ENCODE results near the gene THOP1. TPM values are rescaled to one million over a fixed set of nuclear protein-coding genes. Genes with fewer than 3 reads are reported as not detected.

Gene THOP1
- total and polyA plus RNA-seq, 10 of the 15 experiments (the other 5 are each of a cell fraction or from before 2014, with no cell fraction given), result 1.9 to 270 (median 169) TPM

GRCh38 chr19:2747349-2747748, 38.0 kb upstream of the THOP1 start (continued):
- TF ChIP-seq HSF1 (IDR thresholded peaks at IDR 0.05; ENCODE audit: low read depth, low read length) (no peak), ZNF622 (IDR thresholded peaks at IDR 0.05) (no peak), ZNF274 (IDR thresholded peaks at IDR 0.05; ENCODE audit: insufficient read depth, insufficient read length) (no peak), MEF2A (IDR thresholded peaks at IDR 0.05; ENCODE audit: insufficient read depth, low read depth, low read length) (peak; percentile 78; the same call in 1 of the 2 replicates), POLR2AphosphoS5 (IDR thresholded peaks at IDR 0.05; ENCODE audit: low read length) (no peak), ATF2 (IDR thresholded peaks at IDR 0.05; ENCODE audit: low read length) (no peak), EZH2 (IDR thresholded peaks at IDR 0.05; ENCODE audit: borderline replicate concordance, control insufficient read depth, low read depth, low read length) (no peak)

- Histone ChIP-seq H3K4me1 (ENCODE audit: control insufficient read depth, insufficient read depth, low read length) (peaks cover 17% of the 10 kb centered on the region), H3K79me2 (ENCODE audit: control insufficient read depth, insufficient read depth, low read length) (no peaks in the 10 kb centered on the region), H3K27ac (ENCODE audit: control insufficient read depth, insufficient read depth) (no peak overlapping the region), H3K36me3 (ENCODE audit: control insufficient read depth in 2 of 2, insufficient read depth in 2 of 2, low read length in 1 of 2) (peaks cover 0 to 11% of the 10 kb centered on the region in 2 experiments; a peak in 2 of 4 replicates), H3K9ac (ENCODE audit: control insufficient read depth, insufficient read depth, low read length) (no peak overlapping the region), H4K20me1 (ENCODE audit: control insufficient read depth, insufficient read depth) (no peaks in the 10 kb centered on the region), H3K9me3 (replicated peaks; ENCODE audit: control insufficient read depth, insufficient read depth, low read length) (no peaks in the 10 kb centered on the region), H3K4me3 (no peak overlapping the region), H3K4me2 (ENCODE audit: control insufficient read depth, insufficient read depth) (no peak overlapping the region), H2AFZ (ENCODE audit: control insufficient read depth, low read depth, low read length) (no peak overlapping the region), H3K27me3 (replicated peaks in 1 of 2; ENCODE audit: control insufficient read depth in 2 of 2, insufficient read depth in 2 of 2, low read length in 1 of 2) (no peaks in the 10 kb centered on the region)
- RAD21 ChIA-PET (ENCODE audit: unreplicated experiment), result interaction anchor here (3.5 kb wide), 1 partner anchor 102 kb away, joined by 45 read pairs; no protein-coding TSS in a partner anchor
- BruUV-seq (replicated peaks), result no TSS peak
- in situ Hi-C loops (cut with MboI), result loop anchor here (5.0 kb wide), 1 partner anchor 284 kb away; no protein-coding TSS in a partner anchor
- ATAC-seq, result no peak
- SMC1A ChIA-PET (ENCODE audit: uncharacterized antibody, unreplicated experiment), result interaction anchor here (2.1 to 3.1 kb wide), 4 partner anchors 32 to 109 kb away, joined by 6 to 50 read pairs (median 7); partner anchors contain the start of gene SGTA
- CTCF ChIA-PET, result interaction anchor here (0.8 to 6.0 kb wide), 4 partner anchors 49 to 103 kb away, joined by 6 to 125 read pairs (median 12); no protein-coding TSS in a partner anchor
- POLR2A ChIA-PET, result no interaction called here
- no peak for FAIRE-seq
- 58% methylated on average over 17 of the region's 17 CpGs for WGBS (ENCODE audit: insufficient coverage, insufficient replicate concordance, low lambda C conversion rate, missing lambda C conversion rate)
- TF ChIP-seq SMAD1 (IDR thresholded peaks at IDR 0.05; ENCODE audit: low read depth, partially characterized antibody), result no peak
- TF ChIP-seq SMAD5 (IDR thresholded peaks at IDR 0.05; ENCODE audit: low read depth), result no peak
- no peak for TF ChIP-seq MYB (IDR thresholded peaks at IDR 0.05; ENCODE audit: borderline replicate concordance, low read depth, low read length)
- no peak for TF ChIP-seq GABPA (IDR thresholded peaks at IDR 0.05; ENCODE audit: low read depth)
- TF ChIP-seq HCFC1 (IDR thresholded peaks at IDR 0.05; ENCODE audit: low read length), result no peak
- TF ChIP-seq CUX1 (IDR thresholded peaks at IDR 0.05; ENCODE audit: insufficient replicate concordance, low read depth, low read length), result no peak
- no peak for TF ChIP-seq BCL11A (IDR thresholded peaks at IDR 0.05; ENCODE audit: low read depth, low read length)
- DNase-seq (ENCODE audit: low read depth, low spot score), result no peak
- intact Hi-C loops (cut with micrococcal nuclease; ENCODE audit: unreplicated experiment), result no loop called here
Measured at GRCh38 chr19:2750808-2751437, 34.4 kb upstream of the THOP1 start.

Measured in GM12878 (cell line).